ENCODE data around the gene MRFAP1.

MRFAP1 gene

DNA sequence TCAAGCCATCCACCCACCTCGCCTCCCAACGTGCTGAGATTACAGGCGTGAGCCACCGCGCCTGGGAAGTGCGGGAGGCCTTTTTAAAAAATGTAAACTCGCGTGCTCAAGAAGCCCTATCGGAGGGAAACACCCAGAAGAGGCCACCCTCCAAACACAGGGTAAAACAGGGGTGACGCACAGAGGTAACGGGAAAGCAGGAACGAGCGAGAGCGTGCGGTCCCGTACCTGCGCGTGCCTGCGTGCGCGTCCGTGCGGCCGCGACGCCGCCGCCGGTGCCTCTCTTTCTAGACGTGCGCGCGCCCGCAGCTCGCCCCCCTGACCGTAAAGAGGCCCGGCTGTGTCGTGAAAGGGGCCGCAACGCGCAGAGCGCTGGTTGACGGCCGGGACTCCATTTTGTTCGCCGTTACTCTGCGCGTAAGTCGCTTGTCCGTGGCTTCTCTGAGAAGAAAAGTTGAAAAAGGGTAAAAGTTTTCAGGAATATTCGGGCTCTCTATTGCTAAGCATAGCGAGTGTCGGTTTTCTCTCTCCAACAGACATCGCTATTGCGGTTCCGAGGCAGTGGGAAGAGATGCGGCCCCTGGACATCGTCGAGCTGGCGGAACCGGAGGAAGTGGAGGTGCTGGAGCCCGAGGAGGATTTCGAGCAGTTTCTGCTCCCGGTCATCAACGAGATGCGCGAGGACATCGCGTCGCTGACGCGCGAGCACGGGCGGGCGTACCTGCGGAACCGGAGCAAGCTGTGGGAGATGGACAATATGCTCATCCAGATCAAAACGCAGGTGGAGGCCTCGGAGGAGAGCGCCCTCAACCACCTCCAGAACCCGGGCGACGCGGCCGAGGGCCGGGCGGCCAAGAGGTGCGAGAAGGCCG is at the start of gene MRFAP1:
Gene MRFAP1 (plus strand): TSS at position 394 of the 872 bp plus-strand sequence. CDS start 178 bp downstream, at position 572.
- H3K36me3 ChIP-seq (ENCODE audit: control insufficient read depth, low read depth, low read length), result peaks cover 16% of the 10 kb centered on the region
- H3K27me3 ChIP-seq (ENCODE audit: control insufficient read depth, insufficient read depth, low read length), result no peaks in the 10 kb centered on the region
- H3K27ac ChIP-seq (ENCODE audit: low read length), result peak within 1 kb of the TSS; percentile 96
- H3K9ac ChIP-seq (ENCODE audit: low read length), result peak within 1 kb of the TSS; percentile 97
- H3K4me1 ChIP-seq (ENCODE audit: control insufficient read depth, low read depth, low read length), result peaks cover 8% of the 10 kb centered on the region
- peak within 1 kb of the TSS; percentile 100 for H3K4me3 ChIP-seq (ENCODE audit: low read length)
- no peaks in the 10 kb centered on the region for H3K9me3 ChIP-seq (ENCODE audit: control insufficient read depth, low read depth, low read length)

- Histone ChIP-seq H3K4me3 (ENCODE audit: low read length) (no peak overlapping the region), H3K9me3 (ENCODE audit: control insufficient read depth, low read depth, low read length) (no peaks in the 10 kb centered on the region), H3K27ac (ENCODE audit: low read length) (no peak overlapping the region), H3K27me3 (ENCODE audit: control insufficient read depth, insufficient read depth, low read length) (no peaks in the 10 kb centered on the region), H3K9ac (ENCODE audit: low read length) (no peak overlapping the region), H3K36me3 (ENCODE audit: control insufficient read depth, low read depth, low read length) (no peaks in the 10 kb centered on the region), H3K4me1 (ENCODE audit: control insufficient read depth, low read depth, low read length) (no peaks in the 10 kb centered on the region)
These were observed 49.2 kb upstream of the MRFAP1 start for GRCh38 chr4:6591313-6591712.

GRCh38 chr4:6591781-6592180 is 48.7 kb upstream of the MRFAP1 start:
- Histone ChIP-seq H3K36me3 (ENCODE audit: control insufficient read depth, low read depth, low read length) (no peaks in the 10 kb centered on the region), H3K4me3 (ENCODE audit: low read length) (no peak overlapping the region), H3K9ac (ENCODE audit: low read length) (no peak overlapping the region)

DNA sequence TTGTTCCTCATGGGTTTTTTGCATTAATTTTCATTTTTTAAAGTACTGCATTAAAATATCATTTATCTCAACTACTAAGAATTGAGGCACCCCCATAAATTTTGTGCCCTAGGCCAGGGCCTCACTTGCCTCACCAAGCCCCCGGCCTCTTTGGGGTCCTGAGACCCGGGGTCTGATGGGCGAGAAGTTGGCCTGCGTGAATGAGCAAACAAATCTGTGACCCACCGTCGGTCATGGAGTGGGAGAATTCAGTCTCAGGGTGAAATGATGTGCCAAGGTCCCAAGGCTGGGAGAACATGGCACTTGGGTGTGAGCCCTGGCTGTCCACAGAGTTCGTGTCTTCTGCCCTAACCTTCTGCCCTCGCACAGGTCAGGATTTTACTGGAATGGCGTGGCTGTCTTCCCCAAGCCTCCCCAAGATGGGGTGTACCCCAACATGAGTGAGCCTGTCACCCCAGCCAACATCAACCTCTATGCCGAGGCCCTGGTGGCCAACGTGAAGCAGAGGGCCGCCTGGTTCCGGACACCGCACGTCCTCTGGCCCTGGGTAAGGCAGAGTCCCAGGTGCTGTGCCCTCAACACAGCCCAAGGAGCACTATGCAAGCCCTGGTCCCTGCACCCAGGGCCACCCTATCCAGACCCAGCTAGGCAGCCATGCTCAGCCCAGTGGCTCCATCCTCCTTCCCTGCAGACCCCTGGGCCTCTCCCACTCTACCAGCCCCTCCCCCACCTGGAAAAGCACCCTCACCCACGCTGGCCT is 47.5 kb upstream of the MRFAP1 start:
- H3K36me3 ChIP-seq (ENCODE audit: control insufficient read depth, low read depth, low read length), result no peaks in the 10 kb centered on the region
- H3K4me1 ChIP-seq (ENCODE audit: control insufficient read depth, low read depth, low read length), result no peaks in the 10 kb centered on the region
- H3K9me3 ChIP-seq (ENCODE audit: control insufficient read depth, low read depth, low read length), result no peaks in the 10 kb centered on the region
- H3K4me3 ChIP-seq (ENCODE audit: low read length), result no peak overlapping the region
- H3K27ac ChIP-seq (ENCODE audit: low read length), result no peak overlapping the region
- H3K9ac ChIP-seq (ENCODE audit: low read length), result no peak overlapping the region
- no peaks in the 10 kb centered on the region for H3K27me3 ChIP-seq (ENCODE audit: control insufficient read depth, insufficient read depth, low read length)

More at GRCh38 chr4:6591781-6592180, 48.7 kb upstream of the MRFAP1 start:
- H3K27me3 ChIP-seq (ENCODE audit: control insufficient read depth, insufficient read depth, low read length), result no peaks in the 10 kb centered on the region
- no peak overlapping the region for H3K27ac ChIP-seq (ENCODE audit: low read length)
- H3K4me1 ChIP-seq (ENCODE audit: control insufficient read depth, low read depth, low read length), result no peaks in the 10 kb centered on the region
- H3K9me3 ChIP-seq (ENCODE audit: control insufficient read depth, low read depth, low read length), result no peaks in the 10 kb centered on the region

GRCh38 chr4:6594341-6594740 is 46.1 kb upstream of the MRFAP1 start:
- Histone ChIP-seq H3K36me3 (ENCODE audit: control insufficient read depth, low read depth, low read length) (no peaks in the 10 kb centered on the region), H3K9ac (ENCODE audit: low read length) (no peak overlapping the region), H3K27ac (ENCODE audit: low read length) (no peak overlapping the region), H3K4me3 (ENCODE audit: low read length) (no peak overlapping the region), H3K4me1 (ENCODE audit: control insufficient read depth, low read depth, low read length) (no peaks in the 10 kb centered on the region), H3K9me3 (ENCODE audit: control insufficient read depth, low read depth, low read length) (no peaks in the 10 kb centered on the region), H3K27me3 (ENCODE audit: control insufficient read depth, insufficient read depth, low read length) (no peaks in the 10 kb centered on the region)

GRCh38 chr4:6594826-6595355 is 45.6 kb upstream of the MRFAP1 start:
- Histone ChIP-seq H3K36me3 (ENCODE audit: control insufficient read depth, low read depth, low read length) (no peaks in the 10 kb centered on the region), H3K4me1 (ENCODE audit: control insufficient read depth, low read depth, low read length) (no peaks in the 10 kb centered on the region), H3K9me3 (ENCODE audit: control insufficient read depth, low read depth, low read length) (no peaks in the 10 kb centered on the region), H3K4me3 (ENCODE audit: low read length) (no peak overlapping the region), H3K27ac (ENCODE audit: low read length) (no peak overlapping the region), H3K9ac (ENCODE audit: low read length) (no peak overlapping the region), H3K27me3 (ENCODE audit: control insufficient read depth, insufficient read depth, low read length) (no peaks in the 10 kb centered on the region)

DNA sequence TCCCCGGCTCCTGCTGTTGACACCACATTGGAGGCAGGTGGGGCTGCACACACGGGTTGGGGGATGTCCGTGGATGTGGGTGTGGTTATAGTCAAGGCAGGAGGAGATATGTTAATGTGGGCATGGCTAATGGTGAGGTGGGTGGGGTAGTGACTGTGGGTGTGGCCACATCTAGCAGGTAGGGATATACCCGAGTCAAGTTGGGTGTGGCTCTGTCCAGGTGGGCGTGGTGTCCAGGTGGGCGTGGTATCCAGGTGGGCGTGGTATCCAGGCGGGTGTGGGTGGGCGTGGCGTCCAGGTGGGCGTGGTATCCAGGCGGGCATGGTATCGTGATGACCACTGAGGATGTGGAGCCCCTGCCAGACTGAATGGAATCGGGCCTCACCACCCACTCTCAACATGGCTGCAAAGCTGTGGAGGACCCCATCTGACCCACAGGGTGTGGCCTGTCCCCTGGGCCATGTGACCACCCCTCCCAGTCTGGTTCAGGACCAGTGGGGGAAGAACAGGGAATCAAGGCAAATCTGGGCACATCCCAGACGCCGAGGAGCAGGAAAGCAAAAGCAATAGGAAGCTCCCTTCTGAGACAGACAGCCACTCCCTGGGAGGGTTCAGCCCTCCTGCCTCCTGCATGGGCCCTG is 44.5 kb upstream of the MRFAP1 start:
- Histone ChIP-seq H3K9me3 (ENCODE audit: control insufficient read depth, low read depth, low read length) (no peaks in the 10 kb centered on the region), H3K27me3 (ENCODE audit: control insufficient read depth, insufficient read depth, low read length) (no peaks in the 10 kb centered on the region), H3K4me3 (ENCODE audit: low read length) (no peak overlapping the region), H3K9ac (ENCODE audit: low read length) (no peak overlapping the region), H3K36me3 (ENCODE audit: control insufficient read depth, low read depth, low read length) (no peaks in the 10 kb centered on the region), H3K27ac (ENCODE audit: low read length) (no peak overlapping the region), H3K4me1 (ENCODE audit: control insufficient read depth, low read depth, low read length) (no peaks in the 10 kb centered on the region)

- no peaks in the 10 kb centered on the region for H3K27me3 ChIP-seq (ENCODE audit: control insufficient read depth, insufficient read depth, low read length)
- no peaks in the 10 kb centered on the region for H3K36me3 ChIP-seq (ENCODE audit: control insufficient read depth, low read depth, low read length)
- H3K4me1 ChIP-seq (ENCODE audit: control insufficient read depth, low read depth, low read length), result no peaks in the 10 kb centered on the region
- no peak overlapping the region for H3K9ac ChIP-seq (ENCODE audit: low read length)
- no peak overlapping the region for H3K4me3 ChIP-seq (ENCODE audit: low read length)
- no peaks in the 10 kb centered on the region for H3K9me3 ChIP-seq (ENCODE audit: control insufficient read depth, low read depth, low read length)
- H3K27ac ChIP-seq (ENCODE audit: low read length), result no peak overlapping the region
These were observed 43.5 kb upstream of the MRFAP1 start for GRCh38 chr4:6596948-6597347.

DNA sequence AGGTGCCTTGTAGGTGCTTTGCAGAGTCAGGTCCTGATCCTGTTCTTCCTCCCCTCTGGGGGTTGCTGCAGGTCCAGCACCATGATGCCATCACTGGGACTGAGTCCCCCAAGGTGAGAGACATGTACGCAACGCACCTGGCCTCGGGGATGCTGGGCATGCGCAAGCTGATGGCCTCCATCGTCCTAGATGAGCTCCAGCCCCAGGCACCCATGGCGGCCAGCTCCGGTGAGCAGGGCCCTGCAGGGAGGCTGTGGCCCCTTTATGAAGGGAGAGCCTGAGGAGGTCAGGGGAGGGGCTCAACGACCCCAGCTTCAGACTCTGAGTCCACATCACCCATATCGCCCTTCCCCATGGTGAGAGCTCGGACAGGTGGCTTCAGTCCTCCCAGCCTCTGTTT is 42.4 kb upstream of the MRFAP1 start:
- Histone ChIP-seq H3K27me3 (ENCODE audit: control insufficient read depth, insufficient read depth, low read length) (no peaks in the 10 kb centered on the region), H3K9ac (ENCODE audit: low read length) (no peak overlapping the region), H3K9me3 (ENCODE audit: control insufficient read depth, low read depth, low read length) (no peaks in the 10 kb centered on the region), H3K27ac (ENCODE audit: low read length) (no peak overlapping the region), H3K36me3 (ENCODE audit: control insufficient read depth, low read depth, low read length) (no peaks in the 10 kb centered on the region), H3K4me3 (ENCODE audit: low read length) (no peak overlapping the region), H3K4me1 (ENCODE audit: control insufficient read depth, low read depth, low read length) (no peaks in the 10 kb centered on the region)

DNA sequence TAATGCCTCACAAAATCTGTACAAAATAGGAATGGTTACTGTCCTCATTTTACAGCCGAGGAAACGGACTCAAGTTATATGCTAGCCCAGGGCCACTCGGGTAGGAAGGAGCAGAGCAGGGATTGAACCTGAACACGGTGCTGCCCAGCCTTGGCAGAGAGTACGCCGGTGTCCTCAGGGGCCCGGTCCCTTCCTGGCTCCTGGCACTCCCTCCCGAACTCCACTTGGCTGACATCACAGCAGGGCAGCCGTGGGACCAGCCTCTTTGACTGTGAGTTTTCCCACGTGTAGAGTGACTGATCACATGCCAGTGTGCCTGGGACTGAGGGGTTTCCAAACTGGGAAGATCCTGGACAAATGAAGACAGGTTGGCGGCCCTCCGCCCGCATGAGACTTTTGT is 41.8 kb upstream of the MRFAP1 start:
- no peaks in the 10 kb centered on the region for H3K27me3 ChIP-seq (ENCODE audit: control insufficient read depth, insufficient read depth, low read length)
- no peaks in the 10 kb centered on the region for H3K4me1 ChIP-seq (ENCODE audit: control insufficient read depth, low read depth, low read length)
- H3K27ac ChIP-seq (ENCODE audit: low read length), result no peak overlapping the region
- H3K9ac ChIP-seq (ENCODE audit: low read length), result no peak overlapping the region
- H3K4me3 ChIP-seq (ENCODE audit: low read length), result no peak overlapping the region
- H3K9me3 ChIP-seq (ENCODE audit: control insufficient read depth, low read depth, low read length), result no peaks in the 10 kb centered on the region
- no peaks in the 10 kb centered on the region for H3K36me3 ChIP-seq (ENCODE audit: control insufficient read depth, low read depth, low read length)

GRCh38 chr4:6601661-6602250 is 38.7 kb upstream of the MRFAP1 start:
- no peaks in the 10 kb centered on the region for H3K27me3 ChIP-seq (ENCODE audit: control insufficient read depth, insufficient read depth, low read length)
- no peak overlapping the region for H3K27ac ChIP-seq (ENCODE audit: low read length)
- H3K9ac ChIP-seq (ENCODE audit: low read length), result no peak overlapping the region
- no peaks in the 10 kb centered on the region for H3K9me3 ChIP-seq (ENCODE audit: control insufficient read depth, low read depth, low read length)
- no peak overlapping the region for H3K4me3 ChIP-seq (ENCODE audit: low read length)
- H3K4me1 ChIP-seq (ENCODE audit: control insufficient read depth, low read depth, low read length), result no peaks in the 10 kb centered on the region
- H3K36me3 ChIP-seq (ENCODE audit: control insufficient read depth, low read depth, low read length), result no peaks in the 10 kb centered on the region

All from iPS-18a (cell line).